AG09319 (cell line): ENCODE data around the gene B3GALT4.
"Not testable (repeated sequence)": the region's sequence is repeated elsewhere in the genome, so short reads cannot be mapped to it uniquely, and the experiment has no call there.

ENCODE experiments used
- DNase-seq: peaks from one replicate; pipeline ENCODE4 v3.0.0-alpha.2; 2010; ENCODE audit warnings: low read depth; ENCODE audit errors: extremely low read depth
- TF ChIP-seq, protein P1 (sequence below): IDR thresholded peaks from 2 replicates; pipeline ENCODE4 v1.5.1; 2011; ENCODE audit warnings: low read depth, mild to moderate bottlenecking, inconsistent platforms, low read length, moderate library complexity

B3GALT4 gene

DNA sequence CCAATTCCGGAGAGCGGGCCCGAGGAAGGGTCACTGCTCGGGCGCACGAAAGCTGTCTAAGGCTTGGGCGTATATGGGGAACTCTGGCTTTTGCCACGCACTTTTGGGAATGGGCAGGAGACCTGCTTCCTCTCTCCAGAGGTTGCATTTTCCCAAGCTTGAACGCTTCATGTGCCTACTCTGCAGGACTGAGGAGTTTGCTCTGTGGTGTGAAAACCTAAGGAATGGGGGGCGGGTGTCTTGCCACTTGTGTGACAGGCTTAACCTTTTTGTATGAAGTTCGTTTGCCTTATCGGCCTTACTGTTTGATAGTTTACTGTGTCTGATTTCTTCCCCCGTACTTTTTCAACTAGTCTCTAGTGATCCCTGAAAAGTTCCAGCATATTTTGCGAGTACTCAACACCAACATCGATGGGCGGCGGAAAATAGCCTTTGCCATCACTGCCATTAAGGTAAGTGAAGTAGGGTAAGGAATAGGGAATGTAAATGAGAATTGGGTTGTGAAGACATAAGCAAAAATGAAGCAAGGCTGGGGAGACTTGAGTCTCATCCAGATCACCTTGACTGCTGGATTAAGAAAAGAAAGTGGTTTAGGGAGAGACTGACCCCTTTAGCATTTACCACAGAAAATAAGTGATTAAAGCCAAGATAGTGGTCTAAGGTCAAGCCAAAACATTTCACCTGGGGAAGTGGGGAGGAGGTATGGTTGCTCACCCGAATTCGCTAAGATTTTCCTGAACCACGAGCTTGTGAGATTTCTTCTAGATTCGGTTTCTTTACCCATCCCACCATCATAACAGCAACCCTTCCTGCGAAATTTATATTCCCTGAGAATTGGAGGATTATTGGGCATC is 4.4 kb upstream of the B3GALT4 start:
- no peak for DNase-seq
- TF ChIP-seq, protein P1, sequence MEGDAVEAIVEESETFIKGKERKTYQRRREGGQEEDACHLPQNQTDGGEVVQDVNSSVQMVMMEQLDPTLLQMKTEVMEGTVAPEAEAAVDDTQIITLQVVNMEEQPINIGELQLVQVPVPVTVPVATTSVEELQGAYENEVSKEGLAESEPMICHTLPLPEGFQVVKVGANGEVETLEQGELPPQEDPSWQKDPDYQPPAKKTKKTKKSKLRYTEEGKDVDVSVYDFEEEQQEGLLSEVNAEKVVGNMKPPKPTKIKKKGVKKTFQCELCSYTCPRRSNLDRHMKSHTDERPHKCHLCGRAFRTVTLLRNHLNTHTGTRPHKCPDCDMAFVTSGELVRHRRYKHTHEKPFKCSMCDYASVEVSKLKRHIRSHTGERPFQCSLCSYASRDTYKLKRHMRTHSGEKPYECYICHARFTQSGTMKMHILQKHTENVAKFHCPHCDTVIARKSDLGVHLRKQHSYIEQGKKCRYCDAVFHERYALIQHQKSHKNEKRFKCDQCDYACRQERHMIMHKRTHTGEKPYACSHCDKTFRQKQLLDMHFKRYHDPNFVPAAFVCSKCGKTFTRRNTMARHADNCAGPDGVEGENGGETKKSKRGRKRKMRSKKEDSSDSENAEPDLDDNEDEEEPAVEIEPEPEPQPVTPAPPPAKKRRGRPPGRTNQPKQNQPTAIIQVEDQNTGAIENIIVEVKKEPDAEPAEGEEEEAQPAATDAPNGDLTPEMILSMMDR: no peak

DNA sequence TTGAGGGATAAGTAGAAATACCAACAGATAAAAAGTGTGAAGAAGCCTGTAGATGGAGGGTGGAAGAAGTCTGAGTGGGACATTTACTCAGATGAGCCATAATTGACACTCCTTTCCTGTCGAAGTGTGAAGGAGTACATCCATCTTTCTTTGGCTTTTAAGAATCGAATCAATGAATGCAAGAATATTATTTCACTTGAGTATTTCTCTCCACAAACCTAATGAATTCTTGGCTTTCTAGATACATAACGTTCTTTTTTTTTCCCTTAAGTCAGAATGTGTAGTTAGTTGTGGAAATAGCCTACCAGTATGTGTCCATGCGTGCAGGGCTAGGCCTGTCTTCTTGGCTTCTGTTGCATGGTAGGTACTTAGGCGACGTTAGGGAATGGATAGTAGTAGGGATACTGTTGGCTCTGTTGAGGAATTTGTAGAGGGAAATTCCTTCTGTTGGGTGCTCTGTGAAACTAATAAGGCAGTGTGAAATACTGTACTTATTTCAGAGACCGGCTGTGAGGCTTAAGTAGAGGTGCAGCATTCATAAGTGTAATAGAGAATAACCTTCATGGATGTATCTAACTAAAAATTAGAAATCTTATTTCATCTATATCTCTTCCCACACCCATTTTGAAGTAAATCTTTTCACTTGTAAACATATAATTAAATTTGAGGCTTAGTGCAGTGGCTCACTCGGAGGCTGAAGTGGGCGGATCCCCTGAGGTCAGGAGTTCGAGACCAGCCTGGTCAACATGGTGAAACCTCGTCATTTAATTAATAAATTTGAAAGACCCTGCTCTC is 3.6 kb upstream of the B3GALT4 start:
- TF ChIP-seq, protein P1: no peak
- no peak for DNase-seq

DNA sequence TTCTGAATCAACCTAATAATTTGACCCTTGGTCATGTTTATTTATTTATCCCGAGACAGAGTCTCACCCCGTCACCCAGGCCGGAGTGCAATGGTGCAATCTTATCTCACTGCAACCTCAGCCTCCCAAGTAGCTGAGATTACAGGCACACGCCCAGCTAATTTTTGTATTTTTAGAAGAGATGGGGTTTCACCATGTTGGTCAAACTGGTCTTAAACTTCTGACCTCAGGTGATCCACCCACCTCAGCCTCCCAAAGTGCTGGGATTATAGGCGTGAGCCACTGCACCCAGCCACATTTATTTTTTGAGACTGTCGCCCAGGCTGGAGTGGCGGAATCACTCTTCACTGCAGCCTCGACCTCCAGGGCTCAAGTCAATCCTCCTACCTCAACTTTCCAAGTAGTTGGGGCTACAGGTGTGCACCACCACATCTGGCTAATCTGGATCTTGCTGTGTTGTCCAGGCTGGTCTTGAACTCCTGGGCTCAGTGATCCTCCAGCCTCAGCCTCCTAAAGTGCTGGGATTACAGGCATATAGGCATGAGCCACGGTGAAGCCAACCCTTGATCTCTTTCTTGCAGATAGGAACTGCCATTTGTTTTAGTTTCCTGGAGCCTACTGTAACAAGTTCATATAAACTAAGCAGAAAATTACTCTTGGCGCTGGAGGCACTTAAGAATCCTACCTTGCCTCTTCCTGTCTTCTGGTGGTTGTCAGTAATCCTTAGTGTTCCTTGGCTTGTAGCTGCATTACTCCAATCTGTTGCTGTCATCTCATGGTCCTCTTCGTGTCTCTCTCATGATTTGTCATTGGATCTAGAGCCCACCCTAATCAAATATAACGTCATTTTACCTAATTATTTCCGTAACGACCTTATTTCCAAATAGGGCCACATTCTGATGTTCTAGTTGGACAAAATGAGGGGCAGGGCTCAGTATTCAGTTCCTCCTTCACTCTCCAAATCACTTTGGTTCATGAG is 2.7 kb upstream of the B3GALT4 start:
- TF ChIP-seq, protein P1: no peak
- no peak for DNase-seq

DNA sequence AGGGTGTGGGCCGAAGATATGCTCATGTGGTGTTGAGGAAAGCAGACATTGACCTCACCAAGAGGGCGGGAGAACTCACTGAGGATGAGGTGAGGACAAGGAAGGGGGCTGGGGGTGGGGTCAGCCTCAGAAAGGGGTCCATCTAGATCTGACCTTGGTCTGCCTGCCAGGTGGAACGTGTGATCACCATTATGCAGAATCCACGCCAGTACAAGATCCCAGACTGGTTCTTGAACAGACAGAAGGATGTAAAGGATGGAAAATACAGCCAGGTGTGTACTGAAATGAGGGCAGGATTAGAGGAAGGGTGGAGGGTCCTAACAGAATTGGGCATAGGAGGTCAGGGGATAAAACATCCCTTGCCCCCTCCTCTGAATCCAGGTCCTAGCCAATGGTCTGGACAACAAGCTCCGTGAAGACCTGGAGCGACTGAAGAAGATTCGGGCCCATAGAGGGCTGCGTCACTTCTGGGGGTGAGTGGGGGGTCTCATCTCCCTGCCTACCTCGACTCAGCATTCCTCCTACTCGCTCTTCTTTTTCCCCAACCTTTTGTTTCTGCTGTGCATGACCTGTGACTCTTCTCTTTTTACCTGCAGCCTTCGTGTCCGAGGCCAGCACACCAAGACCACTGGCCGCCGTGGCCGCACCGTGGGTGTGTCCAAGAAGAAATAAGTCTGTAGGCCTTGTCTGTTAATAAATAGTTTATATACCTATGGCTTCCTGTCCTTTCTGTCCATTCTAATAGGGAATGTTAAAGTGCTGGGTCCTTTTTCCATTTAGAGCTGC is 935 bp upstream of the B3GALT4 start:
- DNase-seq: not testable (repeated sequence)

DNA sequence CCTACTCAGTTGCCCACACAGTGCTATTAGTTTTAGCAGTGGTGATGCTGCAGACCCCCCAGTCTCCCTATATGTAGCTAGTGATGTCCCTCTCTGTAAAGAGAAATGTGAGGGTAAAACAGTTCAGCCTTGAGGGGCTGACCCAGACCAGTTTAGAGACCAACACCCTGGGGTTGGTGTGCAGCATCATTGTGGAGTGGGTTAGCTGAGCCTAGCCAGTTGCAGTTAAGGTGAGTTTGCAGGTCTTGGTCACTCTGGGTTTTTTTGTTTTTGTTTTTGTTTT is 401 bp upstream of the B3GALT4 start:
- TF ChIP-seq, protein P1: no peak

DNA sequence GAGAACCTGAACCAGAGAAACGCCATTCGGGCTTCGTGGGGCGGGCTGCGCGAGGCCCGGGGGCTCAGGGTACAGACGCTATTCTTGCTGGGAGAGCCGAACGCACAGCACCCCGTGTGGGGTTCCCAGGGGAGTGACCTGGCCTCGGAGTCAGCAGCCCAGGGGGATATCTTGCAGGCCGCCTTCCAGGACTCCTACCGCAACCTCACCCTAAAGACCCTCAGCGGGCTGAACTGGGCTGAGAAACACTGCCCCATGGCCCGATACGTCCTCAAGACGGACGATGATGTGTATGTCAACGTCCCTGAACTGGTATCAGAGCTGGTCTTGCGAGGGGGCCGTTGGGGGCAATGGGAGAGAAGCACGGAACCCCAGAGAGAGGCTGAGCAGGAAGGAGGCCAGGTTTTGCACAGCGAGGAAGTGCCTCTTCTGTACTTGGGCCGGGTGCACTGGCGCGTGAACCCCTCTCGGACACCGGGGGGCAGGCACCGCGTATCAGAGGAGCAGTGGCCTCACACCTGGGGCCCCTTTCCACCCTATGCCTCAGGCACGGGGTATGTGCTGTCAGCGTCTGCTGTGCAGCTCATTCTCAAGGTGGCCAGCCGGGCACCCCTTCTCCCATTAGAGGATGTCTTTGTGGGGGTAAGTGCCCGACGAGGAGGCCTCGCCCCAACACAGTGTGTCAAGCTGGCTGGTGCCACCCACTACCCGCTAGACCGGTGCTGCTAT is 904 bp downstream of the B3GALT4 start:
- TF ChIP-seq, protein P1: no peak
- DNase-seq: no peak

More for the DNA sequence above, 401 bp upstream of the B3GALT4 start:
- no peak for DNase-seq

DNA sequence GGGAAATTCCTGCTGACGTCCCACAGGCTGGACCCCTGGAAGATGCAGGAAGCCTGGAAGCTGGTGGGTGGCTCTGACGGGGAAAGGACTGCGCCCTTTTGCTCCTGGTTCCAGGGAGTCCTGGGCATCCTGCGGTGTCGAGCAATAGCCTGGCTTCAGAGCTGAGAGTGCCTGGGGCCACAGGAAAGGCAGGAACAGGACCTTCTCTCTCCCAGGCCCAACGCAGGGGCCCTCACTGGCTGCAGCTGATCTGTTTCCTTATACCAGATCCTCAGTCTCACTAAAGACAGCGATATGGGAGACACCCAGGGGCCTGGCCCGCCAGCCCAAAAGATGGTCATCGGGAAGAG is 1.4 kb downstream of the B3GALT4 start:
- TF ChIP-seq, protein P1: no peak

More for the DNA sequence above, 1.4 kb downstream of the B3GALT4 start:
- DNase-seq: no peak
